Esophagus squamous epithelium (tissue), 4 donors: ENCODE results near the gene SEC23B.

Experiments used
- POLR2A ChIP-seq, 4 donors: fragments of 450-650 bp; IDR thresholded peaks; one replicate each; pipeline ENCODE4 v1.6.1; 2017; ENCODE audit warnings: antibody characterized with exemption in 4 of 4, mild to moderate bottlenecking in 4 of 4, moderate library complexity in 3 of 4
- TF ChIP-seq, protein P1 (sequence below), 6 experiments: fragments of 450-650 bp in 4 of 6; fragments of 200-600 bp in 2 of 6; sonication (generic) in 2 of 6; IDR thresholded peaks; one replicate each; pipeline ENCODE4 v1.5.1; 2016 to 2019; ENCODE audit warnings: antibody characterized with exemption in 6 of 6, mild to moderate bottlenecking in 4 of 6, moderate library complexity in 4 of 6

DNA sequence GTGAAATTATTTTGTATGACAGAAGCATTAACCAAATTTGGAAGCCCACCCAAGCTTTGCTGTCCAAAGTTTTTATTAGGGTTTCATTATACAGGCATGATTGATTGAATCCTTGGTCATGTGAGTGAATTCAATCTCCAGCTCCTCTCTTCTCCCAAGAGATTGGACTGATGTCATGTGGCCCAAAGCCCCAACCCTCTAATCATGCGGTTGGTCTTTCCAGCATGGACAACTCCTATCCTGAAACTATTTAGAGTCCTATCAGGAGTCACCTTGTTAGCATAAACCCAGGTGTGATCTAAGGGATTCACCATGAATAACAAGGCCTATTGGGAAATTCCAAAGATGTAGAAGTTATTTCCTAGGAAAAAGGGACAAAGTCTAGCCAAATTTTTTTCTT, 29.9 kb upstream of the SEC23B start:
- TF ChIP-seq, protein P1, sequence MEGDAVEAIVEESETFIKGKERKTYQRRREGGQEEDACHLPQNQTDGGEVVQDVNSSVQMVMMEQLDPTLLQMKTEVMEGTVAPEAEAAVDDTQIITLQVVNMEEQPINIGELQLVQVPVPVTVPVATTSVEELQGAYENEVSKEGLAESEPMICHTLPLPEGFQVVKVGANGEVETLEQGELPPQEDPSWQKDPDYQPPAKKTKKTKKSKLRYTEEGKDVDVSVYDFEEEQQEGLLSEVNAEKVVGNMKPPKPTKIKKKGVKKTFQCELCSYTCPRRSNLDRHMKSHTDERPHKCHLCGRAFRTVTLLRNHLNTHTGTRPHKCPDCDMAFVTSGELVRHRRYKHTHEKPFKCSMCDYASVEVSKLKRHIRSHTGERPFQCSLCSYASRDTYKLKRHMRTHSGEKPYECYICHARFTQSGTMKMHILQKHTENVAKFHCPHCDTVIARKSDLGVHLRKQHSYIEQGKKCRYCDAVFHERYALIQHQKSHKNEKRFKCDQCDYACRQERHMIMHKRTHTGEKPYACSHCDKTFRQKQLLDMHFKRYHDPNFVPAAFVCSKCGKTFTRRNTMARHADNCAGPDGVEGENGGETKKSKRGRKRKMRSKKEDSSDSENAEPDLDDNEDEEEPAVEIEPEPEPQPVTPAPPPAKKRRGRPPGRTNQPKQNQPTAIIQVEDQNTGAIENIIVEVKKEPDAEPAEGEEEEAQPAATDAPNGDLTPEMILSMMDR (IDR thresholded peaks at IDR 0.05) = no peak
- TF ChIP-seq POLR2A (IDR thresholded peaks at IDR 0.05) = no peak
